ENCODE data around the gene SSH3.
"Not testable (repeated sequence)": the region's sequence is repeated elsewhere in the genome, so short reads cannot be mapped to it uniquely, and the experiment has no call there.

SSH3 gene

GRCh38 chr11:67318876-67319275 lies 15.5 kb downstream of the SSH3 start:
- H3K4me3 ChIP-seq (ENCODE audit: low read length); H3K4me1 ChIP-seq (ENCODE audit: control insufficient read depth, low read depth, low read length); H3K27me3 ChIP-seq (ENCODE audit: insufficient read depth, low read length, poor library complexity); H2BK15ac ChIP-seq (replicated peaks; ENCODE audit: low read depth); H3K27ac ChIP-seq (ENCODE audit: low read depth, low read length); H4K8ac ChIP-seq (ENCODE audit: low read depth, low read length); H2AK5ac ChIP-seq (ENCODE audit: low read length); H3K56ac ChIP-seq (ENCODE audit: low read length); H3K23ac ChIP-seq (ENCODE audit: low read length); H3K4me2 ChIP-seq (ENCODE audit: low read length); H3K36me3 ChIP-seq (ENCODE audit: control insufficient read depth, insufficient read depth, low read length); H3K18ac ChIP-seq (ENCODE audit: low read length); H2BK120ac ChIP-seq (ENCODE audit: low read depth, low read length); H4K5ac ChIP-seq (ENCODE audit: low read length); H2BK5ac ChIP-seq (ENCODE audit: low read length); DNase-seq; H3K79me1 ChIP-seq (ENCODE audit: low read length); H3K9ac ChIP-seq (ENCODE audit: low read length); H3K4ac ChIP-seq (ENCODE audit: low read depth, low read length); H3K79me2 ChIP-seq (ENCODE audit: control insufficient read depth, insufficient read depth, low read length): not testable (repeated sequence)
- no CpG with 5 or more reads among the region's 12 CpGs for WGBS (ENCODE audit: extremely low coverage, insufficient coverage, low lambda C conversion rate)

- Histone ChIP-seq H3K79me1 (ENCODE audit: low read length) (no peaks in the 10 kb centered on the region), H3K79me2 (ENCODE audit: control insufficient read depth, insufficient read depth, low read length) (no peaks in the 10 kb centered on the region), H3K4ac (ENCODE audit: low read depth, low read length) (no peak overlapping the region), H3K23ac (ENCODE audit: low read length) (no peak overlapping the region), H3K36me3 (ENCODE audit: control insufficient read depth, insufficient read depth, low read length) (no peaks in the 10 kb centered on the region), H3K4me3 (ENCODE audit: low read length) (no peak overlapping the region), H2BK5ac (ENCODE audit: low read length) (no peak overlapping the region), H2BK120ac (ENCODE audit: low read depth, low read length) (no peak overlapping the region), H3K27me3 (ENCODE audit: insufficient read depth, low read length, poor library complexity) (peaks cover 5% of the 10 kb centered on the region), H4K5ac (ENCODE audit: low read length) (no peak overlapping the region), H3K27ac (ENCODE audit: low read depth, low read length) (no peak overlapping the region), H3K4me2 (ENCODE audit: low read length) (no peak overlapping the region), H4K8ac (ENCODE audit: low read depth, low read length) (no peak overlapping the region), H3K56ac (ENCODE audit: low read length) (no peak overlapping the region), H2AK5ac (ENCODE audit: low read length) (no peak overlapping the region), H3K18ac (ENCODE audit: low read length) (no peak overlapping the region), H2BK15ac (replicated peaks; ENCODE audit: low read depth) (no peak overlapping the region), H3K9ac (ENCODE audit: low read length) (no peak overlapping the region), H3K4me1 (ENCODE audit: control insufficient read depth, low read depth, low read length) (peaks cover 2% of the 10 kb centered on the region)
- no peak for DNase-seq
- no CpG with 5 or more reads among the region's 3 CpGs for WGBS (ENCODE audit: extremely low coverage, insufficient coverage, low lambda C conversion rate)
Observed at GRCh38 chr11:67320011-67320410, 16.7 kb downstream of the SSH3 start.

GRCh38 chr11:67320691-67321090 lies 17.4 kb downstream of the SSH3 start:
- Histone ChIP-seq H2BK120ac (ENCODE audit: low read depth, low read length) (no peak overlapping the region), H3K36me3 (ENCODE audit: control insufficient read depth, insufficient read depth, low read length) (no peaks in the 10 kb centered on the region), H3K4me3 (ENCODE audit: low read length) (no peak overlapping the region), H3K4me2 (ENCODE audit: low read length) (no peak overlapping the region), H2BK15ac (replicated peaks; ENCODE audit: low read depth) (no peak overlapping the region), H3K4ac (ENCODE audit: low read depth, low read length) (no peak overlapping the region), H3K56ac (ENCODE audit: low read length) (no peak overlapping the region), H3K27ac (ENCODE audit: low read depth, low read length) (no peak overlapping the region), H3K23ac (ENCODE audit: low read length) (no peak overlapping the region), H3K79me1 (ENCODE audit: low read length) (no peaks in the 10 kb centered on the region), H3K79me2 (ENCODE audit: control insufficient read depth, insufficient read depth, low read length) (no peaks in the 10 kb centered on the region), H3K4me1 (ENCODE audit: control insufficient read depth, low read depth, low read length) (peaks cover 2% of the 10 kb centered on the region), H3K9ac (ENCODE audit: low read length) (no peak overlapping the region), H2AK5ac (ENCODE audit: low read length) (no peak overlapping the region), H3K18ac (ENCODE audit: low read length) (no peak overlapping the region), H3K27me3 (ENCODE audit: insufficient read depth, low read length, poor library complexity) (peaks cover 5% of the 10 kb centered on the region), H4K5ac (ENCODE audit: low read length) (no peak overlapping the region), H4K8ac (ENCODE audit: low read depth, low read length) (no peak overlapping the region), H2BK5ac (ENCODE audit: low read length) (no peak overlapping the region)
- DNase-seq: no peak
- WGBS (ENCODE audit: extremely low coverage, insufficient coverage, low lambda C conversion rate): no CpG with 5 or more reads among the region's 2 CpGs

- Histone ChIP-seq H2AK5ac (ENCODE audit: low read length) (no peak overlapping the region), H3K4me1 (ENCODE audit: control insufficient read depth, low read depth, low read length) (peaks cover 2% of the 10 kb centered on the region), H3K18ac (ENCODE audit: low read length) (no peak overlapping the region), H3K4me3 (ENCODE audit: low read length) (no peak overlapping the region), H3K27me3 (ENCODE audit: insufficient read depth, low read length, poor library complexity) (peaks cover 5% of the 10 kb centered on the region), H3K79me1 (ENCODE audit: low read length) (no peaks in the 10 kb centered on the region), H3K56ac (ENCODE audit: low read length) (no peak overlapping the region), H2BK120ac (ENCODE audit: low read depth, low read length) (no peak overlapping the region), H3K79me2 (ENCODE audit: control insufficient read depth, insufficient read depth, low read length) (no peaks in the 10 kb centered on the region), H3K23ac (ENCODE audit: low read length) (no peak overlapping the region), H4K5ac (ENCODE audit: low read length) (no peak overlapping the region), H4K8ac (ENCODE audit: low read depth, low read length) (no peak overlapping the region), H3K36me3 (ENCODE audit: control insufficient read depth, insufficient read depth, low read length) (no peaks in the 10 kb centered on the region), H3K4ac (ENCODE audit: low read depth, low read length) (no peak overlapping the region), H3K4me2 (ENCODE audit: low read length) (no peak overlapping the region), H2BK5ac (ENCODE audit: low read length) (no peak overlapping the region), H3K27ac (ENCODE audit: low read depth, low read length) (no peak overlapping the region), H2BK15ac (replicated peaks; ENCODE audit: low read depth) (no peak overlapping the region), H3K9ac (ENCODE audit: low read length) (no peak overlapping the region)
- WGBS (ENCODE audit: extremely low coverage, insufficient coverage, low lambda C conversion rate): no CpG with 5 or more reads among the region's 6 CpGs
- no peak for DNase-seq
Observed at GRCh38 chr11:67321313-67321871, 18.1 kb downstream of the SSH3 start.

GRCh38 chr11:67322049-67322448 lies 18.7 kb downstream of the SSH3 start:
- no peak for DNase-seq
- Histone ChIP-seq H3K18ac (ENCODE audit: low read length) (no peak overlapping the region), H2AK5ac (ENCODE audit: low read length) (no peak overlapping the region), H3K79me1 (ENCODE audit: low read length) (no peaks in the 10 kb centered on the region), H3K36me3 (ENCODE audit: control insufficient read depth, insufficient read depth, low read length) (no peaks in the 10 kb centered on the region), H3K56ac (ENCODE audit: low read length) (no peak overlapping the region), H2BK15ac (replicated peaks; ENCODE audit: low read depth) (no peak overlapping the region), H3K79me2 (ENCODE audit: control insufficient read depth, insufficient read depth, low read length) (no peaks in the 10 kb centered on the region), H2BK120ac (ENCODE audit: low read depth, low read length) (no peak overlapping the region), H4K8ac (ENCODE audit: low read depth, low read length) (no peak overlapping the region), H3K4me3 (ENCODE audit: low read length) (no peak overlapping the region), H3K4me2 (ENCODE audit: low read length) (no peak overlapping the region), H3K4me1 (ENCODE audit: control insufficient read depth, low read depth, low read length) (peaks cover 2% of the 10 kb centered on the region), H4K5ac (ENCODE audit: low read length) (no peak overlapping the region), H2BK5ac (ENCODE audit: low read length) (no peak overlapping the region), H3K9ac (ENCODE audit: low read length) (no peak overlapping the region), H3K4ac (ENCODE audit: low read depth, low read length) (no peak overlapping the region), H3K23ac (ENCODE audit: low read length) (no peak overlapping the region), H3K27ac (ENCODE audit: low read depth, low read length) (no peak overlapping the region), H3K27me3 (ENCODE audit: insufficient read depth, low read length, poor library complexity) (peaks cover 5% of the 10 kb centered on the region)
- no CpG with 5 or more reads among the region's 3 CpGs for WGBS (ENCODE audit: extremely low coverage, insufficient coverage, low lambda C conversion rate)

- no peak overlapping the region for H4K8ac ChIP-seq (ENCODE audit: low read depth, low read length)
- H3K4ac ChIP-seq (ENCODE audit: low read depth, low read length): no peak overlapping the region
- peaks cover 1% of the 10 kb centered on the region for H3K27me3 ChIP-seq (ENCODE audit: insufficient read depth, low read length, poor library complexity)
- H3K79me1 ChIP-seq (ENCODE audit: low read length): no peaks in the 10 kb centered on the region
- DNase-seq: no peak
- H4K5ac ChIP-seq (ENCODE audit: low read length): no peak overlapping the region
- H3K4me3 ChIP-seq (ENCODE audit: low read length): no peak overlapping the region
- no peak overlapping the region for H3K9ac ChIP-seq (ENCODE audit: low read length)
- no peaks in the 10 kb centered on the region for H3K79me2 ChIP-seq (ENCODE audit: control insufficient read depth, insufficient read depth, low read length)
- WGBS (ENCODE audit: extremely low coverage, insufficient coverage, low lambda C conversion rate): no CpG with 5 or more reads among the region's 7 CpGs
- H3K4me1 ChIP-seq (ENCODE audit: control insufficient read depth, low read depth, low read length): no peaks in the 10 kb centered on the region
- H2BK5ac ChIP-seq (ENCODE audit: low read length): no peak overlapping the region
- no peak overlapping the region for H2AK5ac ChIP-seq (ENCODE audit: low read length)
- no peak overlapping the region for H3K23ac ChIP-seq (ENCODE audit: low read length)
- H2BK15ac ChIP-seq (replicated peaks; ENCODE audit: low read depth): no peak overlapping the region
- H3K4me2 ChIP-seq (ENCODE audit: low read length): no peak overlapping the region
- no peak overlapping the region for H2BK120ac ChIP-seq (ENCODE audit: low read depth, low read length)
- no peak overlapping the region for H3K56ac ChIP-seq (ENCODE audit: low read length)
- H3K27ac ChIP-seq (ENCODE audit: low read depth, low read length): no peak overlapping the region
- H3K36me3 ChIP-seq (ENCODE audit: control insufficient read depth, insufficient read depth, low read length): no peaks in the 10 kb centered on the region
- H3K18ac ChIP-seq (ENCODE audit: low read length): no peak overlapping the region
Observed at GRCh38 chr11:67323526-67323925, 20.2 kb downstream of the SSH3 start.

All from mesendoderm (in vitro differentiated cells).